COR-L47 (cell line): ENCODE measurements around the gene ING1.

Experiments
- DNase-seq: peaks from one replicate; lab custom pipeline; 2025; lab: John Stamatoyannopoulos, UW

ING1 gene

GRCh38 chr13:110772091-110772984 lies 58.8 kb downstream of the ING1 start:
- no peak for DNase-seq
